A204.1 (cell line): ENCODE data around the gene NEK8.

Experiments used
- FAIRE-seq: peaks from 2 replicates; lab custom pipeline; 2012; peaks lifted over from hg19 to GRCh38; lab: Jason Lieb, UNC

NEK8 gene

DNA sequence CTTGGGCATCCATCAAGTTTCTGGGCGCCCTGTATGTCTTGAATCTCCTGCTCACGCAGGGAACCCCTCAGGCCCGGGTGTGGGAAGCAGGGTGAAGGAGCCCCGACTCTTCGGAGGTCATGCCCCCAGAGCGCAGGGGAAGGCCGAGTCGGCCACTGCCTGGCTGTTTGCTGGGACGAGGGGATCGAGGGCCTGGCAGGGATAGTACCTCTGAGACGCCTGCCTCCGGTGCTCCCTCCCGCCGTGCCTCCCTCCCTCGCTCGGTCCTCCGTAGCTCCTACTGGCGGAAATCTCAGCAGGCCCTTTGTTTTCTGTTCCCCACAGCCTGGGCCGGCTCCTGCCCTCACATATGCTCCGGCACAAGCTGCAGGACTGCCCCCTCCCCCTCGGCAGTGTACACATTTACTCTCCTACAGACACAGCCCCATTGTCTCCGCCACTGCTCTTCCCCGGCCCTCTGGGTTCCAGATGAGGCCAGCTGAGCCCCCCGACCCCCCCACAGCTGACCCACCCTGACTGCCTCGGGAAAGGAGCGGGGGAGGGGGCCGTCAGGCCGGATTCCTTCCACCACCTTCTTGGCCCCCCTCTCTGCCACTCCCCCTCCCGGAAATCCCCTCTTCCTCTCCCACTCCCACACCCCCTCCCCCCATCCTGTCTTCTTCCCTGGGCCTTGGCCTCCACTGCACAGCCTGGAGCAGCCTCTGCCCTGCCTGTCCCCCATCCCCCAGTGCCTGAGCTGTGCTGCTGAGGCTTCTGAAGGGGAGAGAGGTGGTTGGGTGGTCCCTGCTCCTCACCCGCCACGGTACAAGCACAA, 16.6 kb downstream of the NEK8 start:
- FAIRE-seq = no peak

- FAIRE-seq = no peak
Observed at GRCh38 chr17:28745786-28746411, 17.3 kb downstream of the NEK8 start.

GRCh38 chr17:28746611-28747050, 18.0 kb downstream of the NEK8 start:
- no peak for FAIRE-seq

GRCh38 chr17:28747051-28747691, 18.6 kb downstream of the NEK8 start:
- FAIRE-seq = no peak

DNA sequence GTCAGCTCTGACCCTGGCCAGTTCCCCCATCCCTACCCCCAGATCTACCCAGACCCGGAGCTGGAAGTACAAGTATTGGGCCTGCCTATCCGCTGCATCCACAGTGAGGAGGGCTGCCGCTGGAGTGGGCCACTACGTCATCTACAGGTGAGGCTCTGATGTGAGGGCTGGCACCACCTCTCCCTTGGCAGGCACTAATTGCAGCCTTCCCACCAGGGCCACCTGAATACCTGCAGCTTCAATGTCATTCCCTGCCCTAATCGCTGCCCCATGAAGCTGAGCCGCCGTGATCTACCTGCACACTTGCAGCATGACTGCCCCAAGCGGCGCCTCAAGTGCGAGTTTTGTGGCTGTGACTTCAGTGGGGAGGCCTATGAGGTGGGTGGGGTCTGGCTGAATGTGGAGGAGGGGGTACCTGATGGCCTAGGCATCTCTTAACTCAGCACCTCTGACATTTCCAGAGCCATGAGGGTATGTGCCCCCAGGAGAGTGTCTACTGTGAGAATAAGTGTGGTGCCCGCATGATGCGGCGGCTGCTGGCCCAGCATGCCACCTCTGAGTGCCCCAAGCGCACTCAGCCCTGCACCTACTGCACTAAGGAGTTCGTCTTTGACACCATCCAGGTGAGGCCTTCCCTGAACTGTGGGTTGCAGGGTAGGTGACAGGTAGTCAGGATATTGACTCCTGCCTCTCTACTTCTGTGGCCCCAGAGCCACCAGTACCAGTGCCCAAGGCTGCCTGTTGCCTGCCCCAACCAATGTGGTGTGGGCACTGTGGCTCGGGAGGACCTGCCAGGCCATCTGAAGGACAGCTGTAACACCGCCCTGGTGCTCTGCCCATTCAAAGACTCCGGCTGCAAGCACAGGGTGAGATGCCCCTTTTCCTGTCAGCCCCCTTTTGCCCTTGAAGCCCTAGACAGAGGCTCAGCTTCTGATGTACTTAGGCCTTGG, 19.5 kb downstream of the NEK8 start:
- FAIRE-seq = no peak

- no peak for FAIRE-seq
Observed at GRCh38 chr17:28748852-28749515, 20.4 kb downstream of the NEK8 start.

GRCh38 chr17:28749516-28750177, 21.1 kb downstream of the NEK8 start:
- FAIRE-seq = no peak

DNA sequence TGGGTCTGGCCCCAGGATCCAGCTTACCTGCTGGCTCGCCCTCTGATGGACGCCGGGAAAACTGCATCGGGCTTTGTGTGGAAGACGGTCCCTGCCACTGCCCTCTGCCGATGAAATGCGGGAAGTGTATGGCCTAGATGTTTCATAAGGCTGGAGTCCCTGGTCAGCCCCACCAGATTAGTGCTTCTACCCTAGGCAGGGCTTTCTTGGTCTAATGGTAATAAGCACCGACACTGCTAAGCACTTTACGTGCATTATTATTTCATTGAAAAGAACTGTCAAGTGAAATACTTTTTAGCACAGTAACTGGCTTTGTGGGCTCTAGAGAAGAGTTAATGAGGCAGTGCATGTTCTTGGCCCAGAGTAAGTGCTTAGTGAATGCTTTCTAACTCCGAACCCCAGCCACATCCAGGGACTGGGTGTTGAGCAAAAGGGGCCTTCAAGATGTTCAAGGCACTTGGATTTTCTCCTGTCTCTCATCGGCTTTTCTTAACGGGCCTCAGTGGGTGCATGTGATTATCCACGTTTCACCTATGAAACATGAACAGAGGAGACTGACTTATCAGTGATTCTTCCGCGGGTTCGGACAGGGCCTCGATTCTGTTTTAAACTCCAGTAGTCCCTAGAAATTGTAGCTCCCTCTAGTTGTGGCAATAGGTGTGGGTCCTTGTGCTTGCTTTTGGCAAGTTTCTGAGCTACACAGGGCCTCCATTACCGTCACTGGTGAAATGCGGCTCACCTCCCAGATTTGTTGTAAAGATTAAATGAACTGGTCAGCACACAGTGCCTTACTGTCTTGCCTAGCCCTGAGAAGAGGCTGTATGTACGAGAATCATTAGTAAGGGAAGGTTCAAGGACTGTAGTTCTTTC, 21.8 kb downstream of the NEK8 start:
- FAIRE-seq = peak; percentile 56

DNA sequence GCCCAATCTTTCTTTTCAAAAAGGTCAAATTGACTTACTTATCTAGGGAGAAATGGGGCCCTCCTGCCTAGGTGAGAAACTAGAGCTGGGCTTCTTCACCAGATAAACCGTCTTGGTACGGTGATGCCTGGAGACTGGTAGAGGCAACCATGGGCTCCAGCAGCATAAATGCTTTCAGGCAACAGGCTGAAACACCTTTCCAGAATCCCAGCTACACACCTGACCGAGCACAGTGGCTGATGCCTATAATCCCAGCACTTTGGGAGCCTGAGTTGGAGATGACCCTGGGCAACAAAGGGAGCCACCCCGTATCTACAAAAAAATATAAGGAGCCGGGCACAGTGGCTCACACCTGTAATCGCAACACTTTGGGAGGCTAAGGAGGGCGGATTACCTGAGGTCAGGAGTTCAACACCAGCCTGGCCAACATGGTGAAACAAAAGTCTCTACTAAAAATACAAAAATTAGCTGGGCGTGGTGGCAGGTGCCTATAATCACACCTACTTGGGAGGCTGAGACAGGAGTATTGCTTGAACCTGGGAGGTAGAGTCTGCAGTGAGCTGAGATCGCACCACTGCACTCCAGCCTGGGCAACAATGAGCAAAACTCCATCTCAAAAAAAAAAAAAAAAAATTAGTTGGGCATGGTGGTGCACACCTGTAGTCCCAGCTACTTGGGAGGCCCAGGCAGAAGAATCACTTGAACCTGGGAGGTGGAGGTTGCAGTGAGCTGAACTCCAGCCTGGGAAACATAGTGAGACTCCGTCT, 23.2 kb downstream of the NEK8 start:
- no peak for FAIRE-seq

- FAIRE-seq = no peak
Observed at GRCh38 chr17:28755486-28755885, 26.9 kb downstream of the NEK8 start.

- no peak for FAIRE-seq
Observed at GRCh38 chr17:28756049-28756804, 27.6 kb downstream of the NEK8 start.

- no peak for FAIRE-seq
Observed at GRCh38 chr17:28758411-28759121, 30.0 kb downstream of the NEK8 start.

GRCh38 chr17:28759256-28759865, 30.8 kb downstream of the NEK8 start:
- no peak for FAIRE-seq

GRCh38 chr17:28760601-28761562, 32.3 kb downstream of the NEK8 start:
- no peak for FAIRE-seq

DNA sequence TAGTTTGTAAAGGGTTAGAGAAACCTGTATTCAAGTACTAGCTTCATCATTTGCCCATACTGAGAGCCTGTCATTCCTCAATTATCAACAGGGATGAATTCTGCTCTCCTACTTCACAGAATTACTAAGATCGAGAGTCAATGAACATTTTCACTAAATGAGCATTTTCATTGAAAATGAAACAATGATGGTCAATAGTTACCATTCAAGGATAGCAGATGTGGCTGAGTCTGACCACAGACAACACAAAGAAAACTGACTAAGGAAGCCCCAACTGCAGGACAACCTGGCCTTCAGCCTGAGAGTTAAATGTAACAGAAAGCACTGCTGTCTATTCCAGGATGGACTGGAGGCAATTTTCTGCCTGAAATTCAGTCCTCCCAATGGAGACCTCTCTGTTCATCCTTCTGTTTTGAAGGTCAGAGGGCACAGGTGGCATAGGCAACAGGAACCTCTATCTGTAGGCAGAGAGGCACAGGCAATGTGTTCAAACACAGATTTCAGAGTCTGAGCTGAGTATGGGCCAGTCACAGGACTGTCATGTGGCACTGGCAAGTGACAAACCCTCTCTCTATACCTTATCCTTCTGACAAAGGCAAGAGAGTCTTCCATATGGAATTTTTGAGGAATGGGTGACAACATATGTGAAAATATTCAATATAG, 34.7 kb downstream of the NEK8 start:
- no peak for FAIRE-seq

- peak; percentile 93 for FAIRE-seq
Observed at GRCh38 chr17:28763804-28764266, 35.2 kb downstream of the NEK8 start.
